Measurements from ENCODE around the gene AAGAB. TPM values are rescaled to one million over a fixed set of nuclear protein-coding genes. Genes with fewer than 3 reads are reported as not detected.

Gene AAGAB
- total RNA-seq, 1 donor from 2014 or later: 50.9 TPM

DNA sequence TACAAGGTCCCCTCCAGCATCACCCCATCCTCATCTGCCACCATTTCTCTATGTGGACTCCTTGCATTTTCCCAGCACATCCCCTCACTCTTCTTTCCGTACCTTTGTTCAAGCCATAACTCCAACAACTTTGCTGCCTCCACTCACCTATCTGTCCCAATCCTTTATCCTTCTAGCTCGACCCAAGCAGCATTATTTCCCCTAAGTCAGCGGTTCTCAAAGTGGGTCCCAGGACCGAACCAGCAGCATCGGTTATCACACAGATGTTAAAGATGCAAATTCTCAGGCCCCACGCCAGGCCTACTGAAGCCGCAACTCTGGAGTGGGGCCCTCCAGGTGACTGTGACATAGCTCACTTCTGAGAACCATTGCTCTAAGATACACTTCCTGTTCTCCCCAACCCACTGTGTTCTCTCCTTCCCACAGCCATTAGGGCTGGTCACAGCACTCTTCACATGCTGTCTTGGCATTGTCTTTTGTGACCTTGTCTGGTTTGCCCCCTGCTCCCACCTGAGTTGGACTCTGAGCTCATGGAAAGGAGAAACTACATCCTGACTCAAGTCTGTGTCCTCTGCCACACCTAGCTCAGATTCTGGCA, 56.2 kb downstream of the AAGAB start:
- H3K4me3 Mint-ChIP-seq: no peak overlapping the region
- peaks cover 34% of the 10 kb centered on the region for H3K4me1 Mint-ChIP-seq (ENCODE audit: unreplicated experiment)
- H3K36me3 Mint-ChIP-seq: peaks cover 46% of the 10 kb centered on the region
- no peaks in the 10 kb centered on the region for H3K27me3 Mint-ChIP-seq
- peak overlapping the region; percentile 13 for H3K27ac Mint-ChIP-seq
- TF ChIP-seq, protein P1, sequence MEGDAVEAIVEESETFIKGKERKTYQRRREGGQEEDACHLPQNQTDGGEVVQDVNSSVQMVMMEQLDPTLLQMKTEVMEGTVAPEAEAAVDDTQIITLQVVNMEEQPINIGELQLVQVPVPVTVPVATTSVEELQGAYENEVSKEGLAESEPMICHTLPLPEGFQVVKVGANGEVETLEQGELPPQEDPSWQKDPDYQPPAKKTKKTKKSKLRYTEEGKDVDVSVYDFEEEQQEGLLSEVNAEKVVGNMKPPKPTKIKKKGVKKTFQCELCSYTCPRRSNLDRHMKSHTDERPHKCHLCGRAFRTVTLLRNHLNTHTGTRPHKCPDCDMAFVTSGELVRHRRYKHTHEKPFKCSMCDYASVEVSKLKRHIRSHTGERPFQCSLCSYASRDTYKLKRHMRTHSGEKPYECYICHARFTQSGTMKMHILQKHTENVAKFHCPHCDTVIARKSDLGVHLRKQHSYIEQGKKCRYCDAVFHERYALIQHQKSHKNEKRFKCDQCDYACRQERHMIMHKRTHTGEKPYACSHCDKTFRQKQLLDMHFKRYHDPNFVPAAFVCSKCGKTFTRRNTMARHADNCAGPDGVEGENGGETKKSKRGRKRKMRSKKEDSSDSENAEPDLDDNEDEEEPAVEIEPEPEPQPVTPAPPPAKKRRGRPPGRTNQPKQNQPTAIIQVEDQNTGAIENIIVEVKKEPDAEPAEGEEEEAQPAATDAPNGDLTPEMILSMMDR (conservative IDR thresholded peaks at IDR 0.05): no peak
- no peak for DNase-seq (ENCODE audit: extremely low spot score, unreplicated experiment)
- H3K9me3 Mint-ChIP-seq: no peaks in the 10 kb centered on the region

DNA sequence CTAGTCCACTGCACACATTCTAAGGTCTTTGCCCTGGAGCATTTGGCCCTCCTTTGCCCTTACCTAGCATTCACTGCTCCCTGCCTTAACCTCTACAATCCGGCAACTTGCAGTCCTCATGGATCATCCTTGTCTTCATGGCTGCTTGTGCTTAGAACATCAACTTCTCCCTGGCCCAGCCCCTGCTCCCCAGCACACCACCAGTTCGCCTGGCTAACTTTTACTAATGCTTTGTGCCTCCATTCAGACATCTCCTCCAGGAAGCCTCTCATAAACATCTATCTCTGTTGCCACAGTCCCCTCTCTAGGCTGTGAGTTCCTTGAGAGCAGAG, 57.1 kb downstream of the AAGAB start:
- Mint-ChIP-seq H3K36me3 (peaks cover 50% of the 10 kb centered on the region), H3K4me1 (ENCODE audit: unreplicated experiment) (peaks cover 35% of the 10 kb centered on the region), H3K4me3 (no peak overlapping the region), H3K9me3 (no peaks in the 10 kb centered on the region), H3K27ac (peak overlapping the region; percentile 40), H3K27me3 (no peaks in the 10 kb centered on the region)
- DNase-seq (ENCODE audit: extremely low spot score, unreplicated experiment): no peak
- TF ChIP-seq, protein P1 (conservative IDR thresholded peaks at IDR 0.05): no peak

DNA sequence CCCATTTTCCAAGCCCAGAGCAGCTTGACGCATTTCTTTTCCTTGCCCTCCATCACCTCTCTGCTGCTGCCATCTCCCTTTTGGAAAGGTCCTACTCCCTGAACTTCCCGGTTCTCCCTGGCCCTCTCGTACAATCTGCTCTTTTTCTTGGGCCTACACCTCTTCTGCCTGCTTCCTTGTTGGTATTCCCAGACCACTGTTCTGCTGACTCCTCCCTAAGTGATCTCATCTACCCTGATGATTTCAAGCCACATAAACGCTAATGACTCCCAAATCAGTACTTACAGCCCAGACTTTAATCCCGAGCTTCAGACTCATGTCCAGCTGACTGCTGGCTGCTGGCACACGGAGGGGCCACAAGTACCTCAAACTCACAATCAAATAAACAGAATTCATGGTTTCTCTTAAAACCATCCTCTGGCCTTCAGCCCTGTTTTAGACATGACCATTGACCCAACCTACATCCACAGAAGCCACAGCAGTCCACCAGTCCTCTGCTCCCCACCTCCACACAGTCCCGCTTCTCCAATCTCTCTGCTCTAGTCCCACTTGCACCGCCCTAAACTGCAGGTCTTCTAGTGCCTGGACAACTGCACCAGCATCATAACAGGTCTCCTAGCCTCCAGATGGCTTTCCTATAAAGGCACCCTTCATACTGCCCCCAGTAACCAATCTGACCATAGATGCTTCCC, 57.6 kb downstream of the AAGAB start:
- no peaks in the 10 kb centered on the region for H3K9me3 Mint-ChIP-seq
- H3K4me3 Mint-ChIP-seq: peak overlapping the region; percentile 16
- TF ChIP-seq, protein P1 (conservative IDR thresholded peaks at IDR 0.05): no peak
- peaks cover 35% of the 10 kb centered on the region for H3K4me1 Mint-ChIP-seq (ENCODE audit: unreplicated experiment)
- no peaks in the 10 kb centered on the region for H3K27me3 Mint-ChIP-seq
- no peak for DNase-seq (ENCODE audit: extremely low spot score, unreplicated experiment)
- peak overlapping the region; percentile 40 for H3K27ac Mint-ChIP-seq
- H3K36me3 Mint-ChIP-seq: peaks cover 51% of the 10 kb centered on the region

DNA sequence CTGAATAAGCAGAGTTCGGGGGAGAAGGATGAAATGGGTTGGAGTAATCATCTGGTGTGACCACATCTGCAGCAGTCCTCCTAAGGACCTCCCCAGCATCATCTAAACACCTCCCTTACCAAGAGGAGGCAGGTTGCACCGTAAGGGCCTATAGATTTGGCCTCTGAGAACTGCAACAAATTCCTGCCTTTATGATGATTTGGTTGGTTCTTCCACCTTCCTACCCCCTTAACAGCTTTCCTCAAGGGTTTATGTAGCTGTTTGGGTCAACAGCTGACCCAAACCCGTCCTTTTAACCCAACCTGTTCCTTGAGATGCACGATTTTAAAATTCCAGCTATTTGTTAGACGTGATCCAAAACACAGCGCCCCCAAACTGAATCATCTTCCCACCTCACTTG, 58.2 kb downstream of the AAGAB start:
- Mint-ChIP-seq H3K4me1 (ENCODE audit: unreplicated experiment) (peaks cover 35% of the 10 kb centered on the region), H3K36me3 (peaks cover 48% of the 10 kb centered on the region), H3K27me3 (no peaks in the 10 kb centered on the region), H3K27ac (no peak overlapping the region), H3K4me3 (no peak overlapping the region), H3K9me3 (no peaks in the 10 kb centered on the region)
- DNase-seq (ENCODE audit: extremely low spot score, unreplicated experiment): no peak
- TF ChIP-seq, protein P1 (conservative IDR thresholded peaks at IDR 0.05): no peak

DNA sequence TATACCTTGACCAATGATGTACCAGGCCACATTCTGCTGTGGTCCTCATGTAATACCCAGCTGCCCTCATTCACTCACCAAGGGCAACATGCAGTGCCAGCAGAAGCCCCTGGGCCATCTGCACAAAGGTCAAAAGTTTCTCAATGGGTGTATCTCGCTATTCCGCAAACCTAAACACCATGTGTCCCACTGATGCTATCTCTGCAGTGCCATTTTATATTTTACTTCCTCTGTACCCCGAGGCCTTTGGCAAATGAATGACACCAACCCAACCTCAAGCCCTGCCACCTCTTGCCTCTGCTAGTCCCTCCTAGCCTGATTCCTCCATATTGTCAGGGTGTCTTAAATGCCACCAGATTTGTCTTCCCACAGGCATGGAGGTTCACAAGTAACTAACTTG, 59.2 kb downstream of the AAGAB start:
- Mint-ChIP-seq H3K9me3 (no peaks in the 10 kb centered on the region), H3K4me1 (ENCODE audit: unreplicated experiment) (peaks cover 35% of the 10 kb centered on the region), H3K27ac (no peak overlapping the region), H3K4me3 (no peak overlapping the region), H3K27me3 (no peaks in the 10 kb centered on the region), H3K36me3 (peaks cover 50% of the 10 kb centered on the region)
- TF ChIP-seq, protein P1 (conservative IDR thresholded peaks at IDR 0.05): no peak
- no peak for DNase-seq (ENCODE audit: extremely low spot score, unreplicated experiment)

Measured in type B pancreatic cell (in vitro differentiated cells).